HG03095 (cell line): ENCODE measurements around the gene BPIFB4.
"Not testable (repeated sequence)": the region's sequence is repeated elsewhere in the genome, so short reads cannot be mapped to it uniquely, and the experiment has no call there.

ENCODE experiments used
- ATAC-seq: cut with Tn5 transposase; IDR thresholded peaks from one replicate; pipeline ENCODE4 v1.9.1; 2021; ENCODE audit warnings: moderate library complexity; ENCODE audit not compliant: unreplicated experiment

BPIFB4 gene

DNA sequence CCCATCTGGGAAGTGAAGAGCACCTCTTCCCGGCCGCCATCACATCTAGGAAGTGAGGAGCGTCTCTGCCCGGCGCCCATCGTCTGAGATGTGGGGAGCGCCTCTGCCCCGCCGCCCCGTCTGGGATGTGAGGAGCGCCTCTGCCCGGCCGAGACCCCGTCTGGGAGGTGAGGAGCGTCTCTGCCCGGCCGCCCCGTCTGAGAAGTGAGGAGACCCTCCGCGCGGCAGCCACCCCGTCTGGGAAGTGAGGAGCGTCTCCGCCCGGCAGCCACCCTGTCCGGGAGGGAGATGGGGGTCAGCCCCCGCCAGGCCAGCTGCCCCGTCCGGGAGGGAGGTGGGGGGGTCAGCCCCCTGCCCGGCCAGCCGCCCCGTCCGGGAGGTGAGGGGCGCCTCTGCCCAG, 36.1 kb downstream of the BPIFB4 start:
- not testable (repeated sequence) for ATAC-seq

DNA sequence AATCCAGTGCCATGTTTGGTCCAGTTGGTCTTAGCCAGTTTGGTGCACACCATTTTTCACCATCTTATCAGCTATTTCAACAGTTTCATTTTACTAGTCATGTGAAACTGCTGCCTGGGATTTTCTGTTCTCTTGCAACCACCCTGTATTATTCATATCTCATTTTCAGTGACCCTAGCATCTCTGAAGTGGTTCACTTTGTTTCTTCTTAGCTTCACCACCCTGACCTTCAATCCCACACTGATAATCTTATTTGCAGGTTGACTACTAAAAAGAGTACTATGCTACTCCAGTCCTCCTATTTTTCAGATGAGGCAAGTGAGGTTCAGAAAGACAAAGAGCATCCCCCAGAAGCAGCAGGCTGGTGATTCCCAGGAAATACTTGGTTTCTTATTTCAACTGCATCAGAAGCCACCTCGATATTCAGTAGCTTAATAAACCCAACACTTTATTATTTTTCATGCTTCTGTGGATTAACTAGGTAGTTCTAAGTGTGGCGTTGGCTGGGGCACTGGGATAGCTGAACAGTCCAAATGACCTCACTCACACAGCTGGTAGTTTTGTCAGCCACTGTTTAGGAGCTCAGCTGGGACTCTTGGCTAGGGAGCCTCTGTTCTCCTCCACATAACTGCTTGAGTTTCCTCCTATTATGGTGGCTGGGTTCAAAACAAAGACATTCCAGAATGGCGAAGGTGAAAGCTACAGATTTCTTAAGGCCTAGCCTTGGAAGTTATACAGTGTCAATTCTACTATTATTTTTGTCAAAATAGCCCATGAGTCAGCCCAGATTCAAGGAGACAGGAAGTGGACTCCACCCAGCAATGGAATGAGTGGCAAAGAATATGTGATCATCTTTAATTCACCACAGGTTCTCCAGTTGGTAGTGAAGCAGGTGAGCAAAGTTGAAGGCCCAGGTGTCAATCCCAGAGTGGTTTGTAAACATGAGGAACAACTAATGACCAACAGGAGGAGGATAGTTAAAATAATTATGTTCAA, 40.6 kb downstream of the BPIFB4 start:
- no peak for ATAC-seq

DNA sequence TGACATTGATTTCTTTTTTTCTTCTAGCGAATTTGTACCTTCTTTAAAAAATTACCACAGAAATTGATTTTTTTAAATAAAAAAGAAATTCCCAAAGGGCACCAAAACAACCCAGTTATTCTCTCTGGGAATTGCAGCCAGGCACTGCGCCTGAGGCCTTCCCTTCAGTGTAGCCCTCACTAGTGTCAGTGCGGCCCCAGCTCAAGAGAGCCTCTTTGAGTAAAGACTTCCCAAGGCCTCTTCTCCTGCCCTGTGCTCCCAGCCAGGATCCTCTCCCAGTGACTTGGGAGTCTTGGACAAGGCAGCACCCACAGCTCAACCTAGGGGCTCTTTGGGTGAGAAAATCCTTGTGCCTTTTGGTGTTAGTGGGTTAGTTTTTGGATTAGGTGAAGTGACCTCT, 41.5 kb downstream of the BPIFB4 start:
- no peak for ATAC-seq

DNA sequence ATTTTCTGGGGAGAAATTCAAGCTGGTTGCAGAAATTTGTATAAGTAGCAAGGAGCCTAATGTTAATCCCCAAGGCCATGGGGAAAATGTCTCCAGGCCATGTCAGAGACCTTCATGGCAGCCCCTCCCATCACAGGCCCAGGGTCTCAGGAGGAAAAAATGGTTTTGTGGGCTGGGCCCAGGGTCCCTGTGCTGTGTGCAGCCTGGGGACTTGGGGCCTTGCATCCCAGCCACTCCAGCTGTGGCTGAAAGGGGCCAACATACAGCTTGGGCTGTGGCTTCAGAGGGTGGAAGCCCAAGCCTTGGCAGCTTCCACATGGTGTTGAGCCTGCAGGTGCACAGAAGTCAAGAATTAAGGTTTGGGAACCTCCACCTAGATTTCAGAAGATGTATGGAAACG, 42.9 kb downstream of the BPIFB4 start:
- ATAC-seq, result not testable (repeated sequence)

DNA sequence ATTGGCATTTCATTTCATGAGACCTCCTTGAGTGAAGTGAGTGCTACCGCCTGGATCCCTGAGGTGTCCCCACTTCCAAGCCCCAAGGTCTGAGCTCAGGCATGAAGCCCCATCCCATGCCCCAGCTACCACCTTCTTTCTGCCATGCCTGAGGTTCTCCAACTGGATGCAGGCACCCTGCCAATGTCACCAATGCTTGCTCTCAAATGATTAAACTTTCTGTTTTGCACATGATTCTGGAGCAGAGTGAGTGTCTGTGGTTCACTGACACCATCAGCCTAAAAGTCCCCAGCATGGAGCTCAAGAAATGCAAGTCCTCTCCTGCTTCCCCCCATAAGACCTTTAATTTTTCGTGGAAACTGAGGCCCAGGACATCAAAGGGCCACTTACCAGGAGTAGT, 44.8 kb downstream of the BPIFB4 start:
- ATAC-seq, result no peak

DNA sequence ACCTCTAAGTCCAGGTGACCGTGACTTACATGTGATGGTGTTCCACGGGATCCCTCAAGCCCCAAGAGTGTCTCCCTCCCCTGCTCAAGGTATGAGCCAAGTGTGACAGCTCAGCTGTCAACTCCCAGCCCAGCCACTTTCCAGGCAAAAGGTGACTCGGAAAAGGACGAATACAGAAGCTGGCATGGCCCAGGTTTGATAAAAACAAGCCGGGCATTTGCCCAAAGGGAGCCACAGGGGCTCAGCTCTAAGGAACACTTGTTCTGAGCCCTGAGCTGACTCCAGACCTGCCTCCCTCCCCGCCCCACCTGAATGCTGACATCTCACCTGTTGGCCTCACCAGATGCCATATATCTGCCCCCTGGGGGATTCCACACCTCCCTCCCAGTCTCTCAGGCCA, 45.6 kb downstream of the BPIFB4 start:
- no peak for ATAC-seq

DNA sequence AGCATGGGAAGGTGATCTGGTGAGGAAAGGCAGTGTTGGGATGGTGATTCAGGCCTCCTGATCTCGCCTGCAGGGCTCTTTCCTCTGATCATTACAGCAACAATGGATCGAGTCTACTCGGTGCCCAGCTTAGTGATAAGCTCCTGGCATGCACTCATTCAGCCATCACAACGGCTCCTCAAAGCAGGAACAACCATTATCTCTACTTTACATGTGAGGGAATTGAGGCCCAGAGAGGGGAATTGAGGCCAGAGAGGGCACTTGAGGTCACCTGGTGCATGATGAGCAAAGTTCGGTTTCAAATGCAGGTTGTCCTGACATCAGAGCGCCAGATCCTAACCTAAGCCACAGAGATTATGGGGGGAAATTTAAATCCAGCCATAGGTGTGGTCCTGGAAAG, 46.5 kb downstream of the BPIFB4 start:
- ATAC-seq, result no peak

DNA sequence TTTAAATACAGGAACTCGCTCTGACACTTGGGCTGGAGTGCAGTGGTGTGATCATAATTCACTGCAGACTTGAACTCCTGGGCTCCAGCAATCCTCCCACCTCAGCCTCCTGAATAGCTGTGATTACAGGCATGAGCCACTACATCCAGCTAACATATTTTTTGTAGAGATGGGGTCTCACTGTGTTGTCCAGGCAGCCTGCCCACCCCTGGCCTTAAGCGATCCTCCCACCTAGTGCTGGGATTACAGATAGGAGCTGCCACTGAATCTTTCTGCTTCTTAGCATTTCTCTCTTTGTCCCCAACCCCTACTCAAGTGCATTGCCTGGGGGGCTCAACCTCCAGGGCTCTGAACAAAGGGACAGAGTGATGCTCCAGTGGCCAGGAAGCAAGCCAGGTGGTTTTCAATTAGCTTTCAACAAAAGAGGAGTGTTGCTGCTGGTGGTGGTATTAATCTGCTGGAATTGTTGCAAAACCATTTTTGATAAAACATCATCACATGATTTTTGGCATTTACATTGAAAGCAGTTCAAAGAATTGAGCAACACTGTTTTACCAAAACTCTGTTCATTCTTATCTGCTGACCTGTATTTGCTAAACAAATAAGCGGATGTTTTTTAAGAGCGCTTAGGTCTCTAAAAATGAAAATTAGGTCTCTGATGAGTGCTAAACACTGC, 48.1 kb downstream of the BPIFB4 start:
- no peak for ATAC-seq

DNA sequence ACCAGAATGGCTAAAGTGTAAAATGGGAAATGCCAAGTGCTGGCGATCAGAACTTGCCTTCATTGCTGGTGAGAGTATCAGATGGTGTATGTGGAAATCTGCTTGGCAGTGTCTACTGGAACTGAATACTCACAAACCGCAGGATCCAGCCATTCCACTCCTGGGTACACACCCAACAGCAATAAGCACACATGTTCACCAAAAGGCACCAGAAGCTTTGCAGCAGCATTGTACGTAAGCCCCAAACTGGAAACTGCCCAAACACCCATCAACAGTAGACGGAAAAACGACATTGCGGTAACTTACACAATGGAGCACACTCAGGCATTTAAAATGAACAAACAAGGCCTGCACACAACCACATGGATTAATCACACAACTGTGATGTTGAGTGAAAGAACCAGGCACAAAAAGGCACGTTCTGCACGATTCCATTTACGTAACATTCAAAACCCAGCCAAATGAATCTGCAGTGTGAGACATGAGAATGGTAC, 51.2 kb downstream of the BPIFB4 start:
- ATAC-seq, result no peak

DNA sequence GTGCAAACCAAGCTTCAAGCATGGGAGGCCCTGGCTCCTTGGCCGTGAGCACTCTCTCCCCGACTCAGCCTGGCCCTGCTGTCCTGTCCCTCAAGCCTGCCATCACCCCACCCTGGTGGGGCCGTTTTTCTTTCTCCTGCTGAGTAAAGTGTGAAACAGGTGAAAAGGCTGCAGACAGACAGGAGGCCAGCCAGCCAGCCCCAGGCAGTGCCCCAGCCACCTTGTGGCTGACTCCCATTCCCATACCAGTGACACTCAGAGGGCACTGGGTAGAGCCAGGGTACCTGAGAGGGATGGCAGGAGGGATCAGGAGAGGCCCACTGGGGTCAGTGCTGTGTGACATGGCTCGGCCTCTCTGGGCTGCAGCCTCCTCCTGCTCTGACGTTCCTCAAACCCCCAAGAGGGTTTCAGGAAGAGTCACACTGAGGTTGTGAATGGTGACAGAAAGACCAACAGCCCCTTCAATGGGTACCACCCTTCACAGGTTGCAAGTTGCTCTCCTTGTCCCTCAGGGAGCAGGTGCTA, 52.6 kb downstream of the BPIFB4 start:
- ATAC-seq, result no peak

DNA sequence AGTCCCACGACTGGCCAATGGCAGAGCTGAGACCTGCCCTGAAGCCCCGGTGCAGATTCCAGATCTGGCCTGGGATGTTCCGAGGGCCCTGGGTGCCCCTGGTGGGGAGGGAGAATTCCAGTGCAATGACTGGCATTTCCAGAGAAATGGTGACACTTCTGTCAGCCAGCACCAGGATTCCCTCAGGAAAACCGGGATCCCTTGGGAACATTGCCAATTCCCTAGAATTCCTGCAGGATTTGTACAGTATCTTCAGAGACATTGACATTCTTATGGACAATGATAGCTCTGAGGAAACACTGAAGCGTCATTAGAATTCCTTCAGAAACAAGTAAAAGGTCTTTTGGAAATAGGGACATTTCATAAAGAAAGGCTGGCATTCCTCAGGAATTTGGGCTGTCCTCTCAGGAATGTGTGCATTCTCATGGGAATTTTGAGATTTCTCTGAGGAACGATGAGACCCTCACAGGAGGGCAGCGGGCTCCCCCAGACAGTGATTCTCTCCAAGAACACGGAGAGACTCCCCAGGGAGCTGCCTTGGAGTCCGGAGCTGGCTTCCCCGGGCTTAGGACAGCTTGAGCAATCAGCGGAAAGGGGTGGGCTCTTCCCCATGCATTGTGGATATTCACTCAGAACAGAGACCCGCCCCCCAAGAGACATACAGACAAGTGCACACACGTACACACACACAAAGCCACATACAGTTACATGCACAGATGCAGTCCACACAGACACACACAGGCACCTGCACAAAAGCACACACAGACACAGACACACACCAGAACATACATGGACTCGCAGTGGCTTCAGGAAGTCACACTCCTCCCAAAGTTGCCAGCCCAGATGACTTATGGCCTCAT, 53.3 kb downstream of the BPIFB4 start:
- ATAC-seq, result no peak

DNA sequence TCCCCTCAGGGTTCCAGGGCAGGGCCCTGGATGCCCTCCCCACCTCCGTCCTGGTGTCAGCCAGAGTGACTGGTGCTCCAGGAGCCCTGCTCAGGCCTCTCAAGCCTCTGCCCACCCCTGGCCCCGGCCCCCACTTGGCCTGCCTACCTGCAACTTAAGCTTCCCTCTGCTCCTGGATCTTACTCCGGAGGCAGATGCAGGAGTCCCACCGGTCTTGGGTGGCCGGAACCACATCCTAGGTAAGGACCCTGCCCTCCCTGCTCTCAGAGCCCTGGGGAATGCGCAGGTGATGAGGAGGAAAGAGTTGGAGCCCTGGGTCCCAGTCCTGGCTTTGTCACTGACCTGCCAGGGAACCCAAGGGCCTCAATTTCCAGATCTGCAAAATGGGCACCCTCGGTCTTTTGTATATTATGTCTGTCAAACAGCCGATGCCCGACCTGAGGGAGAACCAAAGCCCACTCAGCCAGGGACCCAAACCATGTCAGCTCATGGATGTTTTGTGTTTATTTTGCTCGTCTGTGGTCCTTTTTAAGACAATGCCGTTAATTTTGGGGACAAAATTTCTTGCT, 54.0 kb downstream of the BPIFB4 start:
- ATAC-seq, result no peak

DNA sequence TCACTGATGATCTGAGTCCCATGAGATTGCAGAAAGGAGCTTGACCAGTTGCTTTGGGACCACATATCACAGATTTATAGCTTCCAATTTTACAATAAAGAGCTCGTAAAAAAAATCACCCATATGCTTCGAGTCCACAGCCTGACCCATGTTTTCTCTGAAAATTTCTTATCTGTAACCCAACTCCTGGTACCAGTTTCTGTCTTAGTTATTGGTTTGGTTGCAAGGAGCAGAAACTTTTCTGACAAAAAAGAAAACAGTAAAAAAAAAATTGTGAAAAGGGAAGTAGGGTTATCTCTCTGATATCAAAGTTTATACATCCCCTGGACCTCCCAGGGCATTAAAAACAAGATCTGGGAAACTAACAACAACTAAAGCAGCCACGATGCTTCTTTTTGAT, 57.8 kb downstream of the BPIFB4 start:
- ATAC-seq, result no peak

DNA sequence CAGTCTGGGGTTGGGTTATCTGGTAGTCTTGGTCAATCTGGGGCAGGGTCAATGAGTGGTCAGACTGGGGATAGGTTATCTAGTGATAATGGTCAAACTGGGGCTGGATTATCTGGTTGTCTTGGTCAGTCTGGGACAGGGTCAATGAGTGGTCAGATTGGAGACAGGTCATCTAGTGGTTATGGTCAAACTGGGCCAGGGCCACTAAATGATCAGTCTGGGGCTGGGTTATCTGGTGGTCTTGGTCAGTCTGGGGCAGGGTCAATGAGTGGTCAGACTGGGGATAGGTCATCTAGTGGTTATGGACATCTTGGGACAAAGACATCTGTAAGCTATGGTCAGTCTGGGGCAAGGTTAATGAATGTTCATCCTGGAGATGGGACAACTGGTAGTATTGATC, 60.0 kb downstream of the BPIFB4 start:
- no peak for ATAC-seq

DNA sequence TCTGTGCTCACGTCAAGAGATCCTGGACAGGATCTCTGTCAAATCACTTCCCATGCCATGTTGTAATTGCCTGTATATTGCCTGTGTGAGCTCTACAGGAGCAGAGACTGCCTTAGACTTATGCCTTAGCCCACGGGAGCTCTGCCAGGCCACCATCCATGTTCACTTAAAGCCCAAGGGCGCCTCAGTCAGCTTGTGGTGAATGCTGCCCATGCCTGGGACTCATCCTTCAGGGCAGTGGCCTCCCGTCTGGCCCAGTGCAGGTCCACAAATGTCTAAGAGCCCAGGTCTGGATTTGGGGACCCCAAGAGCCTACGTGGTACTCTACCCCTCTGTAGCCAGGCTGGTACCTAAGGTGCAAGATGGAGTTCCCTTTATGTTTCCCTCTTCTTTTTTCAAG, 66.1 kb downstream of the BPIFB4 start:
- no peak for ATAC-seq

DNA sequence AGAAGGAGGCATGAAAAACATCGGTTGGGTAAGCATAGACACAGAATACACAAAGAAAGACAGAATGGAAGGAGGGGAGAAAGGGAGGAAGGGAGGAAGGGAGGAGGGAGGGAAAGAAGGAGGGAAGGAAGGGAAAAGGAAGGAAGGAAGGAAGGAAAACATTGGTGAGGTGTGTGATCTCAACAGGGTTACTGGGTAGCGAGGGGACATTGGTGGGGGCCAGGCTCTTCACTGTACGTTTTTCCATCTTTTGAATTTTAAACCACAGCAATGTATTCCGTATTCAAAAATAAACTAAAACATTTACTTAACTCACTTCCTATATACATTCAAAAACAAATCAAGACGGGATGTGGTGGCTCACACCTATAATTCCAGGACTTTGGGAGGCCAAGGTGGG, 67.9 kb downstream of the BPIFB4 start:
- no peak for ATAC-seq

DNA sequence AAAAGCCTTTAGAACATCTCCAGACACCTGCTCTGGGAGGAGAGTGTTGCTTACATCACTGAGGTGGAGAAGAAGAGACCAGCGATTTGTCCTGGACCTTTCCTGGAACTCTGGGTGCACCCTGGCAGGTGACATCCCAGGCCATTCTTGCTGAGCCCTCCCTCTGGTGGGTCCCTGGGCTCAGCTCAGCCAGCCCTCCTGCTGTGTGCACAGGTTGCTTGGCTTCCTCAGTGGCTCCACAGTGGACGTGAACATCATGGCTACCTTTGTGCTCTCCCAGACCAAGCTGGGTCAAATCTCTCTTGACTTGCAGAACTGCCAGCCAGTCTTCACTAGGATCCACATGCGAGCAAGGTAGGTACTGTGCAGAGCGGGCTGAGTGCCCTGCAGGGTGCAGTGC, 68.6 kb downstream of the BPIFB4 start:
- ATAC-seq, result no peak

DNA sequence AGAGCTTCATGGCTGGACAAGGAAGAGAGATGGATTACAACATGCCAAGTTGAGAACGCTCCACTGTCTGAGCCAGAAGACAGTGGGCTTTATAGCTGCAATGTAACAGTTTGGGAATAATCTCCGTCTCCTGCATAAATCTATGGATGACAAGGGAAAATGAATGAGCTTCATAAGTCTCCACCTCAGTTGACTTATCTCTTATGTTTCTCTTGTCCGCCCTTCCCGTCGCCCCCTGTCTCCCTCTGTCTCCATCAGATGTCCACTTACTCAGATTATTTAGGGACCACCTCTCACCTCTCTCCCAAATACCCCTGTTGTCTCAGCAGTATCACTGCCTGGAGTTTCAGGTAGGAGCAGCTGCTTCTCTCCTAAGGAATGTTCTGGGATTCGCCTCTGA, 74.8 kb downstream of the BPIFB4 start:
- no peak for ATAC-seq

DNA sequence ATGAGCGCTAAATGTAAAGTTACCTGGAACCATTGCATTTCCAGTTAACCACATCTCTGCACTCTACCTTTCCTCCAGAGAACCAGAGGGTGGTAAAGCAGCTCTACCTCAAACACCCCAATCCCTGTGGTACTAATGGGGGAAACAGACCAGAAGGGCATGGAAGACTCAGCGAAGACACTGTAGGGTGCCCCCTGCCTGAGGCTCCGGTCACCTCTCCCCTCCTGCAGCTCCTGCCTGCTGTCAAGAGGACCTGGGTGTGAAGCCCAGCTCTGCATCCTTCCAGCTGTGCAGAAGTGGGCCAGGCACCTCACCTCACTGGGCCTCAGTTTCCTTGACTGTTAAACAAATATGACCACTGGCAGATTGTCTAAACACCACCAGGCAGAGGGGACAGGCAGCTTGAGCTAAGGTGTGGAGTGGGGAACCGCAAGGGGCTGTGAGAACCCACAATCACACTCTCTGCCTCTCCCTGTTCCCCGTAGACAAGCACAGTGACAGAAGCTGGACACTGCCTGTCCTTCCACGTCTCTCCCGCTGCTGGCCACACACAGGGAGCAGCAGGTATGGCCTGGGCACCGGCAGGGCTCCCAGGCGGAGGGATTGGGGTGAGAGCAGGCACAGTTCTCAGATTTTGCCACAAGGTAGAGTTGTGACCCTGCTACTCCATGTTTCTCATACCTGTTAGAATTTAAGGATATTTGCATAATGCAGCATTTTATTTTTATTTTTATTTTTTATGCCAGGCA, 79.4 kb downstream of the BPIFB4 start:
- no peak for ATAC-seq

DNA sequence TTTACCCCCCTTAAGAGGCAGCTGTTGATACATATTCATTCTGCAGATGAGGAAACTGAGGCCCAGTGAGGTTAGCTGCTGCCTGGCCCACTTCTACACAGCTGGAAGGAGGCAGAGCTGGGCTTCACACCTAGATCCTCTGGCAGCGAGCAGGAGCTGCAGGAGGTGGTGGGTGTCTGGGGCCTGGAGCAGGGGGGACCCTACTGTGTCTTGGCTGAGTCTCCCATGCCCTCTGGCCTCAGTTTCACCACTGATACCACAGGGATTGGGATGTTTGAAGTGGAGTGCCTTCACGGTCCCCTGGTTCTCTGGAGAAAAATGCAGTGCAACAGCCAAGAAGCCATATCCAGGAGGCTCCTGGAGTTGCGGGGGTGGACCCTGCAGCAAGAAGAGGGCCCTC, 80.3 kb downstream of the BPIFB4 start:
- no peak for ATAC-seq
